K562 treated with DMSO at 1 percent for 48 hours (cell line): ENCODE measurements around the gene TAS2R1. TPM values are rescaled to one million over a fixed set of nuclear protein-coding genes. Genes with fewer than 3 reads are reported as not detected.

Experiments
- total RNA-seq: library from RNA; unstranded; fragments of 300-600 nt; gene quantifications from 2 replicates; pipeline ENCODE4 v1.2.3, GENCODE V29; 2022; ENCODE audit warnings: low replicate concordance; ENCODE audit errors: extremely low read depth

The TAS2R1 gene
- total RNA-seq = not detected in 2 replicates

DNA sequence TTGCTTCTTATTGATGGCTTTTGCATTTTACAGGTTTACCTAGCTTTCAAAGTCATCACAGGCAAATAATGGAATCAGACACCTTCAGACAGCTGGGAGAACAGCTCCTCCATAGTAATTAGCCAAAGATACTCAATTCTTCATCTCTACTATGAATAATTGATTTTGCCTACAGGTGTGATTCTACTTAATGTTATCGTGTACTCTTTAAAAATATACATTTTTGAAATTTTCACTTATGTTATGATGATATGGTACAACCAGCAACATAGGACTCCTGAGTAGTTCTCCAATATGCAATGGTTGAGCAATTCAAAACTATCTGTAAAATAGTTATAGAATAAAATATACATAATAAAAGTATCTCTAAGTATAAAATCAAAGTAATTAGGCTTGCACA lies at the start of gene TAS2R1:
TAS2R1 (minus strand) TSS at position 101 of the 400 bp plus-strand sequence. CDS start 319 bp downstream, outside the sequence.

Other genes with a start within 250 kb of the TAS2R1 start
- not detected in 2 replicates for gene SEMA5A, start 84.3 kb downstream of the TAS2R1 start, total RNA-seq